Erythroblast (primary cell): Measurements from ENCODE around the gene CNTRL.

Source experiments
- GATA1 ChIP-seq: IDR thresholded peaks from 2 replicates; pipeline ENCODE4 v1.6.1; 2011; ENCODE audit warnings: low read depth, mild to moderate bottlenecking, control low read depth, low read length, moderate library complexity
- POLR2A ChIP-seq: IDR thresholded peaks from 2 replicates; pipeline ENCODE4 v1.6.1; 2011; ENCODE audit warnings: mild to moderate bottlenecking, low read length

DNA sequence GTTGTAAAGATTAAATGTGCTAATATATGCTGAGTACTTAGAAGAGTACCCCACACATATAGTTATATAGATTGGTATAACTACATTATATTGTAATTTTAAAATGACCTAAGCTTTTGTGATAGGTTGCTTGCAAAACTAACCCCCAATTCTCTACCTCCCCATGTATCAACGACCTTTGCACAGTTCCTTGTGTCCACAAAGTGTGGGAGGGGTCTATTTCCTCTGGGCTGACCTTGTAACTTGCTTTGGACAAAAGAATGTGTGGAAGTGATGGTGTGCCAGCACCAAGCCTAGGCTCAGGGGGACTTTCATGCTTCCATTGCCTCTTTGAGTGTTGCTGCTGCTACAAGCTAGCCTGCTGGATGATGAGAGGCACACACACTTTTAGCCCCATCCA, 45.3 kb upstream of the CNTRL start:
- no peak for TF ChIP-seq POLR2A
- no peak for TF ChIP-seq GATA1
